B cell (primary cell): ENCODE data around the gene VEZT.

Experiments used
- EZH2 ChIP-seq: IDR thresholded peaks from 2 replicates; pipeline ENCODE4 v1.6.1; 2012; ENCODE audit warnings: borderline replicate concordance, low read depth, mild to moderate bottlenecking, moderate library complexity, low read length; ENCODE audit not compliant: insufficient read depth, poor library complexity, severe bottlenecking
- TF ChIP-seq, protein P1 (sequence below): fragments of 200-600 bp; IDR thresholded peaks from one replicate; pipeline ENCODE4 v1.8.0; 2022; ENCODE audit warnings: antibody characterized with exemption, mild to moderate bottlenecking

DNA sequence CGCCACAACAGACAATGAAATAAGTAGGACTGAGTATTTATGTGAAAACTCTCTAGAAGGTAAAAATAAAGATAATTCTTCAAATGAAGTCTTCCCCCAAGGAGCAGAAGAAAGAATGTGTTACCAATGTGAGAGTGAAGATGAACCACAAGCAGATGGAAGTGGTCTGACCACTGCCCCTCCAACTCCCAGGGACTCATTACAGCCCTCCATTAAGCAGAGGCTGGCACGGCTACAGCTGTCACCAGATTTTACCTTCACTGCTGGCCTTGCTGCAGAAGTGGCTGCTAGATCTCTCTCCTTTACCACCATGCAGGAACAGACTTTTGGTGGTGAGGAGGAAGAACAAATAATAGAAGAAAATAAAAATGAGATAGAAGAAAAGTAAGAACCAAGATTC is 82.7 kb downstream of the VEZT start:
- TF ChIP-seq, protein P1, sequence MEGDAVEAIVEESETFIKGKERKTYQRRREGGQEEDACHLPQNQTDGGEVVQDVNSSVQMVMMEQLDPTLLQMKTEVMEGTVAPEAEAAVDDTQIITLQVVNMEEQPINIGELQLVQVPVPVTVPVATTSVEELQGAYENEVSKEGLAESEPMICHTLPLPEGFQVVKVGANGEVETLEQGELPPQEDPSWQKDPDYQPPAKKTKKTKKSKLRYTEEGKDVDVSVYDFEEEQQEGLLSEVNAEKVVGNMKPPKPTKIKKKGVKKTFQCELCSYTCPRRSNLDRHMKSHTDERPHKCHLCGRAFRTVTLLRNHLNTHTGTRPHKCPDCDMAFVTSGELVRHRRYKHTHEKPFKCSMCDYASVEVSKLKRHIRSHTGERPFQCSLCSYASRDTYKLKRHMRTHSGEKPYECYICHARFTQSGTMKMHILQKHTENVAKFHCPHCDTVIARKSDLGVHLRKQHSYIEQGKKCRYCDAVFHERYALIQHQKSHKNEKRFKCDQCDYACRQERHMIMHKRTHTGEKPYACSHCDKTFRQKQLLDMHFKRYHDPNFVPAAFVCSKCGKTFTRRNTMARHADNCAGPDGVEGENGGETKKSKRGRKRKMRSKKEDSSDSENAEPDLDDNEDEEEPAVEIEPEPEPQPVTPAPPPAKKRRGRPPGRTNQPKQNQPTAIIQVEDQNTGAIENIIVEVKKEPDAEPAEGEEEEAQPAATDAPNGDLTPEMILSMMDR: no peak
- TF ChIP-seq EZH2: no peak
